SU-DHL-6 (cell line): ENCODE results near the gene CXXC5.

Source experiments
- H2AFZ ChIP-seq: fragments of 200-600 bp; sonication (generic); 2 replicates; pipeline ENCODE4 v1.6.1; 2014; ENCODE audit warnings: low read depth, mild to moderate bottlenecking, moderate library complexity, mixed read lengths, antibody characterized with exemption, low read length; ENCODE audit not compliant: severe bottlenecking
- H3F3A ChIP-seq: fragments of 200-600 bp; shearing (Covaris generic); 2 replicates; pipeline ENCODE4 v1.6.0; 2016; ENCODE audit warnings: antibody characterized with exemption, mild to moderate bottlenecking; ENCODE audit not compliant: insufficient read depth
- H3K27ac ChIP-seq: fragments of 200-600 bp; sonication (generic); 2 replicates; pipeline ENCODE4 v1.5.1; 2016; ENCODE audit warnings: low read depth, mild to moderate bottlenecking, low read length, moderate library complexity, mixed read lengths
- H3K27me3 ChIP-seq: fragments of 200-600 bp; sonication (generic), shearing (Covaris generic); 2 replicates; pipeline ENCODE4 v1.6.0; 2014; ENCODE audit warnings: mild to moderate bottlenecking, low read length
- H3K36me3 ChIP-seq: fragments of 200-600 bp; sonication (generic); 2 replicates; pipeline ENCODE4 v1.6.1; 2014; ENCODE audit warnings: mild to moderate bottlenecking, low read length, mixed read lengths
- H3K4me2 ChIP-seq: fragments of 300-600, 200-600 bp; shearing (Covaris generic), sonication (generic); 2 replicates; pipeline ENCODE4 v1.6.0; 2014; ENCODE audit warnings: low read length, low read depth, mild to moderate bottlenecking; ENCODE audit not compliant: poor library complexity, severe bottlenecking
- H3K4me3 ChIP-seq: fragments of 200-600 bp; sonication (generic); 2 replicates; pipeline ENCODE4 v1.5.1; 2014; ENCODE audit warnings: antibody characterized with exemption, low read length, mild to moderate bottlenecking, mixed read lengths; ENCODE audit not compliant: insufficient read depth, poor library complexity, severe bottlenecking
- H3K79me2 ChIP-seq: fragments of 200-600 bp; sonication (generic); 2 replicates; pipeline ENCODE4 v1.6.1; 2014; ENCODE audit warnings: mild to moderate bottlenecking, low read length, moderate library complexity; ENCODE audit not compliant: insufficient read depth
- H3K9ac ChIP-seq: fragments of 200-600 bp; sonication (generic); 2 replicates; pipeline ENCODE4 v1.7.0; 2014; ENCODE audit warnings: mild to moderate bottlenecking, low read length
- H3K9me2 ChIP-seq: fragments of 200-600 bp; sonication (generic); replicated peaks from 2 replicates; pipeline ENCODE4 v1.6.1; 2014; ENCODE audit warnings: low read length; ENCODE audit not compliant: insufficient read depth
- H3K9me3 ChIP-seq: fragments of 200-600 bp; sonication (generic); 2 replicates; pipeline ENCODE4 v1.6.1; 2014; ENCODE audit warnings: low read length, mixed read lengths; ENCODE audit not compliant: insufficient read depth
- H4K20me1 ChIP-seq: fragments of 200-600 bp; sonication (generic); 2 replicates; pipeline ENCODE4 v1.6.1; 2014; ENCODE audit warnings: low read depth, mild to moderate bottlenecking, antibody characterized with exemption, low read length, moderate library complexity, mixed read lengths
- EZH2phosphoT487 ChIP-seq: fragments of 200-600 bp; sonication (generic), shearing (Covaris generic); conservative IDR thresholded peaks from 2 replicates; pipeline ENCODE4 v1.6.1; 2018; ENCODE audit warnings: mild to moderate bottlenecking, antibody characterized with exemption, low read length, moderate library complexity, mixed read lengths
- TF ChIP-seq, protein P1 (sequence below): fragments of 200-600 bp; sonication (generic); IDR thresholded peaks from one replicate; pipeline ENCODE4 v1.5.1; 2017; ENCODE audit warnings: antibody characterized with exemption, mild to moderate bottlenecking, low read length, moderate library complexity; ENCODE audit not compliant: insufficient read depth, poor library complexity, severe bottlenecking

The CXXC5 gene

DNA sequence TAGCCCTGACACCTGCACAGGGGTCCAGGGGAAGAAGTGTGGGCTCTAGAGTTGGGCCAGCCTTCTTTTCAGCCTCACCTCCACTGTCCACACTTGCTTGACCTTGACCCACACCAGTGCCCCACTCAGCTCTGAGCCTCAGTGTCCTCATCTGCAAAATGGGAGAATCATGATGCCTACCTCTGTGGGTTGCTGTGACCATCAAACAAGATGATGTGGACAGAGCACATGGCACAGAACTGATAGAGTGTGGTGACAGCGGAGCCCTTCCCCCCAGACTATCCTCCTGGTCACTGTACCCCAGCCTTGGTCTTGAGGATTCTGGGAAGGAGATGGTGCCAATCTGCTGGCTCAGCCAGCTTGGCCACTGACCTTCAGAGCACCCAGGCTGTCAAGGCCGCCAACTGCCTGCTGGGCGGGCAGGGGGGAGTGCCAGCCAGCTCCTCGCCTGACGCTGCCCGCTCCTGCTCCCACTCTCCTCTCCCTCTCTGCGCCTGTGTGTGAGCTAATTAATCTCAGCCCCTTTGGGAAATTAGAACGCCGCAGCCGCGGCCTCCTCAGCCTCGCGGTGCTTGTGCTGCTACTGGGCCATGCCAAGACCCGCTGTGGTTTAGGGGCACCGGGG lies 16.7 kb downstream of the CXXC5 start:
- H3K27ac ChIP-seq = peak overlapping the region; percentile 99
- H3K36me3 ChIP-seq = no peaks in the 10 kb centered on the region
- H3K27me3 ChIP-seq = no peaks in the 10 kb centered on the region
- no peaks in the 10 kb centered on the region for H3K9me2 ChIP-seq
- 0 out of 2 replicates have a peak overlapping the region, but pooled peaks have one; percentile 4 for H3K9ac ChIP-seq
- peaks cover 94% of the 10 kb centered on the region for H3K79me2 ChIP-seq
- no peak overlapping the region for H3K4me3 ChIP-seq
- TF ChIP-seq, protein P1, sequence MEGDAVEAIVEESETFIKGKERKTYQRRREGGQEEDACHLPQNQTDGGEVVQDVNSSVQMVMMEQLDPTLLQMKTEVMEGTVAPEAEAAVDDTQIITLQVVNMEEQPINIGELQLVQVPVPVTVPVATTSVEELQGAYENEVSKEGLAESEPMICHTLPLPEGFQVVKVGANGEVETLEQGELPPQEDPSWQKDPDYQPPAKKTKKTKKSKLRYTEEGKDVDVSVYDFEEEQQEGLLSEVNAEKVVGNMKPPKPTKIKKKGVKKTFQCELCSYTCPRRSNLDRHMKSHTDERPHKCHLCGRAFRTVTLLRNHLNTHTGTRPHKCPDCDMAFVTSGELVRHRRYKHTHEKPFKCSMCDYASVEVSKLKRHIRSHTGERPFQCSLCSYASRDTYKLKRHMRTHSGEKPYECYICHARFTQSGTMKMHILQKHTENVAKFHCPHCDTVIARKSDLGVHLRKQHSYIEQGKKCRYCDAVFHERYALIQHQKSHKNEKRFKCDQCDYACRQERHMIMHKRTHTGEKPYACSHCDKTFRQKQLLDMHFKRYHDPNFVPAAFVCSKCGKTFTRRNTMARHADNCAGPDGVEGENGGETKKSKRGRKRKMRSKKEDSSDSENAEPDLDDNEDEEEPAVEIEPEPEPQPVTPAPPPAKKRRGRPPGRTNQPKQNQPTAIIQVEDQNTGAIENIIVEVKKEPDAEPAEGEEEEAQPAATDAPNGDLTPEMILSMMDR = no peak
- no peak overlapping the region for H3K4me2 ChIP-seq
- H3K9me3 ChIP-seq = no peaks in the 10 kb centered on the region
- H4K20me1 ChIP-seq = no peaks in the 10 kb centered on the region
- peaks cover 42% of the 10 kb centered on the region for H3F3A ChIP-seq
- H2AFZ ChIP-seq = no peak overlapping the region

DNA sequence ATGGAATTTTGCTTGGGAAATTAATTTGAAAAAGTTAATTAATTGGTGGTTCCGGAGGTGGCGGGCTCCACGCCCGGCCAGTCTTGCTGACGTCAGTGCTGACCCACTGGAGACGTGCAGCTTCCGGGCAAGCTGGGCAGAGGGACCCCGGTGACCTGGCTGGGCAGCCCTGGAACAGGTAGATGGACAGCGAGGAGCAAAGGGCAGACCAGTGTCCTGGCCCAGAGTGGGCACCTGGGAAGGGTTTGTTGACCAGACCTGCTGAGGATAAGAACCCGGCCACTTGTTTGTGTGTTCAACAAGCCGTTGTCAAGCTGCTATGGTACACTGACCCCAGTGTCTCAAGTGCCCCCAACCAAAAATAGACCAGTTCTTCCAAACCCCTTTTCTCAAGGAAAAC lies 17.5 kb downstream of the CXXC5 start:
- H3K4me3 ChIP-seq = no peak overlapping the region
- no peak overlapping the region for H2AFZ ChIP-seq
- H3K9ac ChIP-seq = no peak overlapping the region
- peaks cover 45% of the 10 kb centered on the region for H3F3A ChIP-seq
- no peaks in the 10 kb centered on the region for H3K27me3 ChIP-seq
- H3K27ac ChIP-seq = peak overlapping the region; percentile 99
- H3K4me2 ChIP-seq = no peak overlapping the region
- no peaks in the 10 kb centered on the region for H3K9me3 ChIP-seq
- no peaks in the 10 kb centered on the region for H4K20me1 ChIP-seq
- H3K9me2 ChIP-seq = no peaks in the 10 kb centered on the region
- TF ChIP-seq, protein P1 = no peak
- no peak for TF ChIP-seq EZH2phosphoT487
- H3K36me3 ChIP-seq = no peaks in the 10 kb centered on the region
- H3K79me2 ChIP-seq = peaks cover 87% of the 10 kb centered on the region

DNA sequence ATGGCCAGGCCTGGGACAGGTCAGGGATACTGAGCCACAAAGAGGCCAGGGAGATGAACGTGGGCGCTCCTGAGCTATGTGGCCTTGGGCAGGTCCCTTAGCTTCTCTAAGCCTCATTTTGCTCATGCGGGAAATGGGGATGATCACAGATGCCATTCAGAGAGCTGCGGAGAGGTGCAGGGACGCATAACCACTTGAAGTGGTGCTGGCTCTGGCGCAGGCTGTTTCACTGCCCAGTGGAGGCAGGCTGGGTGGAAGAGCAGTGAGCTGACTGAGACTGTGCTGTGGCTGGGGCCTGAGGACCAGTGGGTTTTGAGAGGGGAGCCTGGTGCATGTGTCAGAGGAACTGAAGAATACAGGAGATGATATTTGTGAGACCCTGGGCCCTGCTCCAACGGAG lies 18.4 kb downstream of the CXXC5 start:
- Histone ChIP-seq H3K4me2 (peak overlapping the region; percentile 93), H3K9me2 (no peaks in the 10 kb centered on the region), H3K9ac (no peak overlapping the region), H4K20me1 (no peaks in the 10 kb centered on the region), H3K4me3 (no peak overlapping the region), H2AFZ (no peak overlapping the region), H3F3A (peaks cover 52% of the 10 kb centered on the region), H3K27me3 (no peaks in the 10 kb centered on the region), H3K36me3 (no peaks in the 10 kb centered on the region), H3K79me2 (peaks cover 88% of the 10 kb centered on the region), H3K27ac (peak overlapping the region; percentile 99), H3K9me3 (no peaks in the 10 kb centered on the region)
- TF ChIP-seq EZH2phosphoT487 = no peak
- TF ChIP-seq, protein P1 = no peak
